ENCODE measurements around the gene ATP6V1F. TPM values are rescaled to one million over a fixed set of nuclear protein-coding genes. Genes with fewer than 3 reads are reported as not detected.

ATP6V1F gene
- total RNA-seq, 1 experiment from 2014 or later, result 169 TPM

GRCh38 chr7:128885370-128886187 lies 22.9 kb downstream of the ATP6V1F start:
- Histone ChIP-seq H3K27me3 (ENCODE audit: insufficient read depth, low read depth) (no peaks in the 10 kb centered on the region), H3F3A (ENCODE audit: insufficient read depth, low read depth) (peaks cover 39% of the 10 kb centered on the region), H3K4me2 (no peak overlapping the region), H3K9me3 (ENCODE audit: insufficient read depth, low read depth) (no peaks in the 10 kb centered on the region), H4K20me1 (ENCODE audit: insufficient read depth) (no peaks in the 10 kb centered on the region), H2AFZ (no peak overlapping the region), H3K9me2 (ENCODE audit: insufficient read depth) (no peaks in the 10 kb centered on the region), H3K27ac (no peak overlapping the region), H3K79me2 (ENCODE audit: low read depth) (peaks cover 16% of the 10 kb centered on the region), H3K4me3 (no peak overlapping the region), H3K36me3 (ENCODE audit: low read depth) (no peaks in the 10 kb centered on the region), H3K4me1 (replicated peaks; ENCODE audit: insufficient read depth) (peaks cover 31% of the 10 kb centered on the region)
- no peak for DNase-seq
- ChIA-PET POLR2A (ENCODE audit: unreplicated experiment) (interaction anchor here (0.6 to 0.7 kb wide), 3 partner anchors 25 to 980 kb away, joined by 4 to 31 read pairs (median 5); no protein-coding TSS in a partner anchor), CTCF (interaction anchor here (0.6 kb wide), 2 partner anchors 52 to 159 kb away, joined by 3 to 4 read pairs; no protein-coding TSS in a partner anchor)
- TF ChIP-seq EZH2 (IDR thresholded peaks at IDR 0.05; ENCODE audit: low read depth), result no peak
- no peak for TF ChIP-seq CTCF (conservative IDR thresholded peaks at IDR 0.05)
- intact Hi-C loops (cut with micrococcal nuclease; ENCODE audit: unreplicated experiment), result no loop called here
- BruUV-seq (replicated peaks), result no TSS peak

- no TSS peak for BruUV-seq (replicated peaks)
- peaks cover 45% of the 10 kb centered on the region for H3F3A ChIP-seq (ENCODE audit: insufficient read depth, low read depth)
- peak overlapping the region; percentile 83; the same call in 1 of the 2 replicates for H3K4me2 ChIP-seq
- no peaks in the 10 kb centered on the region for H3K27me3 ChIP-seq (ENCODE audit: insufficient read depth, low read depth)
- ChIA-PET CTCF (interaction anchor here (0.6 to 0.7 kb wide), 2 partner anchors 13 to 53 kb away, joined by 3 to 8 read pairs; no protein-coding TSS in a partner anchor), POLR2A (ENCODE audit: unreplicated experiment) (interaction anchor here (0.6 to 0.7 kb wide), 2 partner anchors 26 to 979 kb away, joined by 4 to 31 read pairs; no protein-coding TSS in a partner anchor)
- H3K79me2 ChIP-seq (ENCODE audit: low read depth), result peaks cover 16% of the 10 kb centered on the region
- H3K36me3 ChIP-seq (ENCODE audit: low read depth), result no peaks in the 10 kb centered on the region
- H3K4me1 ChIP-seq (replicated peaks; ENCODE audit: insufficient read depth), result peaks cover 34% of the 10 kb centered on the region
- no peak for DNase-seq
- H4K20me1 ChIP-seq (ENCODE audit: insufficient read depth), result no peaks in the 10 kb centered on the region
- TF ChIP-seq CTCF (conservative IDR thresholded peaks at IDR 0.05), result no peak
- no peak for TF ChIP-seq EZH2 (IDR thresholded peaks at IDR 0.05; ENCODE audit: low read depth)
- no peak overlapping the region for H3K27ac ChIP-seq
- H2AFZ ChIP-seq, result no peak overlapping the region
- H3K9me2 ChIP-seq (ENCODE audit: insufficient read depth), result no peaks in the 10 kb centered on the region
- intact Hi-C loops (cut with micrococcal nuclease; ENCODE audit: unreplicated experiment), result no loop called here
- no peaks in the 10 kb centered on the region for H3K9me3 ChIP-seq (ENCODE audit: insufficient read depth, low read depth)
- no peak overlapping the region for H3K4me3 ChIP-seq
Observed at GRCh38 chr7:128886391-128887168, 23.9 kb downstream of the ATP6V1F start.

GRCh38 chr7:128887169-128888038 lies 24.7 kb downstream of the ATP6V1F start:
- DNase-seq, result no peak
- no TSS peak for BruUV-seq (replicated peaks)

More at GRCh38 chr7:128887169-128888038, 24.7 kb downstream of the ATP6V1F start:
- no peak overlapping the region for H2AFZ ChIP-seq
- ChIA-PET CTCF (no interaction called here), POLR2A (ENCODE audit: unreplicated experiment) (no interaction called here)
- H3K4me1 ChIP-seq (replicated peaks; ENCODE audit: insufficient read depth), result peaks cover 42% of the 10 kb centered on the region
- H3K4me3 ChIP-seq, result peak overlapping the region; percentile 51; the same call in 1 of the 2 replicates
- no peaks in the 10 kb centered on the region for H4K20me1 ChIP-seq (ENCODE audit: insufficient read depth)
- H3K79me2 ChIP-seq (ENCODE audit: low read depth), result peaks cover 16% of the 10 kb centered on the region
- peaks cover 43% of the 10 kb centered on the region for H3F3A ChIP-seq (ENCODE audit: insufficient read depth, low read depth)
- peak overlapping the region; percentile 83 for H3K4me2 ChIP-seq
- no peaks in the 10 kb centered on the region for H3K9me2 ChIP-seq (ENCODE audit: insufficient read depth)
- intact Hi-C loops (cut with micrococcal nuclease; ENCODE audit: unreplicated experiment), result no loop called here
- H3K27ac ChIP-seq, result peak overlapping the region; percentile 94
- no peaks in the 10 kb centered on the region for H3K36me3 ChIP-seq (ENCODE audit: low read depth)
- no peaks in the 10 kb centered on the region for H3K9me3 ChIP-seq (ENCODE audit: insufficient read depth, low read depth)
- no peak for TF ChIP-seq CTCF (conservative IDR thresholded peaks at IDR 0.05)
- TF ChIP-seq EZH2 (IDR thresholded peaks at IDR 0.05; ENCODE audit: low read depth), result no peak
- no peaks in the 10 kb centered on the region for H3K27me3 ChIP-seq (ENCODE audit: insufficient read depth, low read depth)

Measured in PC-9 (cell line).